ENCODE measurements around the gene ALDOB. TPM values are rescaled to one million over a fixed set of nuclear protein-coding genes. Genes with fewer than 3 reads are reported as not detected.

Gene ALDOB
- total and polyA plus RNA-seq, 2 of the 8 experiments (the other 6 are each of a cell fraction or from before 2014, with no cell fraction given) = not detected

- H2BK15ac ChIP-seq (ENCODE audit: low read length) = no peak overlapping the region
- no peak overlapping the region for H3K18ac ChIP-seq (ENCODE audit: extremely low read depth, low read length)
- no peak overlapping the region for H2AFZ ChIP-seq (ENCODE audit: low read length)
- no peak overlapping the region for H2BK20ac ChIP-seq (ENCODE audit: low read length)
- no peak overlapping the region for H4K91ac ChIP-seq (replicated peaks; ENCODE audit: insufficient read length, low read length)
- H3K14ac ChIP-seq (ENCODE audit: insufficient read length) = no peak overlapping the region
- H3K23ac ChIP-seq (ENCODE audit: insufficient read length) = no peak overlapping the region
- H3K9me3 ChIP-seq (ENCODE audit: insufficient read depth in 2 of 2, low read depth in 1 of 2, low read length in 1 of 2) = no peaks in the 10 kb centered on the region
- no peak overlapping the region for H2BK12ac ChIP-seq (ENCODE audit: low read depth, low read length)
- DNase-seq (ENCODE audit: low read depth in 1 of 2, low spot score in 2 of 2) (no peak), FAIRE-seq (no peak)
- H3K9ac ChIP-seq (replicated peaks in 1 of 4; ENCODE audit: extremely low read depth in 1 of 4, low read depth in 3 of 4, low read length in 3 of 4) = no peak overlapping the region
- no peak overlapping the region for H3K27ac ChIP-seq (ENCODE audit: low read depth, low read length)
- no peak overlapping the region for H3K4ac ChIP-seq (replicated peaks; ENCODE audit: insufficient read length, low read depth, low read length)
- ChIA-PET POLR2A (ENCODE audit: partially characterized antibody) (interaction anchor here (0.9 to 2.6 kb wide), 3 partner anchors 9 to 20 kb away, joined by 3 to 6 read pairs (median 6); partner anchors contain the start of genes MRPL50 and ZNF189), CTCF (ENCODE audit: partially characterized antibody) (interaction anchor here (0.6 to 2.1 kb wide), 5 partner anchors 20 to 112 kb away, joined by 3 to 5 read pairs (median 4); partner anchors contain the start of genes MRPL50 and ZNF189)
- no peak overlapping the region for H2BK120ac ChIP-seq (replicated peaks; ENCODE audit: low read depth, low read length)
- H2BK5ac ChIP-seq (ENCODE audit: low read depth, low read length) = no peak overlapping the region
- no peak overlapping the region for H3K4me2 ChIP-seq (ENCODE audit: insufficient read depth in 1 of 2, low read depth in 2 of 2, low read length in 2 of 2)
- no peak overlapping the region for H4K5ac ChIP-seq (ENCODE audit: insufficient read length, low read depth, low read length)
- no peak overlapping the region for H3K4me3 ChIP-seq (ENCODE audit: extremely low read depth in 1 of 4, insufficient read depth in 2 of 4, low read depth in 3 of 4, low read length in 4 of 4)
- H4K8ac ChIP-seq (ENCODE audit: extremely low read depth, insufficient read depth, low read length) = no peak overlapping the region
- H3K56ac ChIP-seq (replicated peaks; ENCODE audit: insufficient read length, low read depth, low read length) = no peak overlapping the region
- no peaks in the 10 kb centered on the region for H3K79me2 ChIP-seq (ENCODE audit: control insufficient read depth in 1 of 2, insufficient read depth in 2 of 2, low read length in 2 of 2)
- WGBS, 2 experiments (ENCODE audit: extremely low coverage in 1 of 2, insufficient coverage in 1 of 2, insufficient read length in 1 of 2, insufficient replicate concordance in 2 of 2, low coverage in 1 of 2, low lambda C conversion rate in 2 of 2, missing lambda C conversion rate in 1 of 2) = 89% methylated on average over 7 of the region's 7 CpGs; no CpG with 5 or more reads in 1 of the 2 experiments
- no peaks in the 10 kb centered on the region for H3K79me1 ChIP-seq (ENCODE audit: low read depth, low read length)
- H4K20me1 ChIP-seq (replicated peaks in 1 of 2; ENCODE audit: control insufficient read depth in 1 of 2, insufficient read depth in 2 of 2, low read length in 2 of 2) = no peaks in the 10 kb centered on the region
- H3K36me3 ChIP-seq (ENCODE audit: control insufficient read depth in 2 of 4, insufficient read depth in 4 of 4, low read length in 3 of 4) = no peaks in the 10 kb centered on the region
- no peaks in the 10 kb centered on the region for H3K27me3 ChIP-seq (replicated peaks in 1 of 4; ENCODE audit: control insufficient read depth in 3 of 4, extremely low read depth in 1 of 4, insufficient read depth in 3 of 4, low read length in 3 of 4)
- no peaks in the 10 kb centered on the region for H3K4me1 ChIP-seq (replicated peaks in 1 of 4; ENCODE audit: control insufficient read depth in 3 of 4, insufficient read depth in 4 of 4, low read length in 3 of 4)
- H3K23me2 ChIP-seq (ENCODE audit: low read depth, low read length) = no peaks in the 10 kb centered on the region; the same call in 1 of the 2 replicates
- H2AK5ac ChIP-seq (ENCODE audit: low read depth, low read length) = no peak overlapping the region
- TF ChIP-seq BCL11A (IDR thresholded peaks at IDR 0.05; ENCODE audit: low read depth in 2 of 2, low read length in 2 of 2) (no peak), MAFK (IDR thresholded peaks at IDR 0.05; ENCODE audit: low read depth, low read length) (no peak), RNF2 (IDR thresholded peaks at IDR 0.05; ENCODE audit: borderline replicate concordance, low read depth, low read length, missing control alignments, poor library complexity, severe bottlenecking) (no peak), TAF7 (optimal IDR thresholded peaks at IDR 0.05; ENCODE audit: borderline replicate concordance, low read depth, low read length) (no peak), RXRA (IDR thresholded peaks at IDR 0.05; ENCODE audit: insufficient read depth, low read depth, low read length) (no peak), JUND (IDR thresholded peaks at IDR 0.05; ENCODE audit: low read length) (no peak), SIRT6 (IDR thresholded peaks at IDR 0.05; ENCODE audit: low read length) (no peak), SIN3A (conservative IDR thresholded peaks at IDR 0.05 in 1 of 2, IDR thresholded peaks at IDR 0.05 in 1 of 2; ENCODE audit: low read depth in 1 of 2, low read length in 2 of 2) (no peak), EP300 (IDR thresholded peaks at IDR 0.05; ENCODE audit: borderline replicate concordance in 1 of 2, low read depth in 2 of 2, low read length in 2 of 2) (no peak), PHF8 (conservative IDR thresholded peaks at IDR 0.05; ENCODE audit: low read depth, low read length) (no peak), JUN (IDR thresholded peaks at IDR 0.05; ENCODE audit: low read depth, low read length) (no peak)
Observed at GRCh38 chr9:101418518-101419430, 16.8 kb downstream of the ALDOB start.
